NCI-H510A treated with DMSO at 0.1 percent for 48 hours (cell line): Measurements from ENCODE around the gene C9orf50.

Source experiments
- DNase-seq: peaks from one replicate; lab custom pipeline; 2025; lab: John Stamatoyannopoulos, UW

The C9orf50 gene

DNA sequence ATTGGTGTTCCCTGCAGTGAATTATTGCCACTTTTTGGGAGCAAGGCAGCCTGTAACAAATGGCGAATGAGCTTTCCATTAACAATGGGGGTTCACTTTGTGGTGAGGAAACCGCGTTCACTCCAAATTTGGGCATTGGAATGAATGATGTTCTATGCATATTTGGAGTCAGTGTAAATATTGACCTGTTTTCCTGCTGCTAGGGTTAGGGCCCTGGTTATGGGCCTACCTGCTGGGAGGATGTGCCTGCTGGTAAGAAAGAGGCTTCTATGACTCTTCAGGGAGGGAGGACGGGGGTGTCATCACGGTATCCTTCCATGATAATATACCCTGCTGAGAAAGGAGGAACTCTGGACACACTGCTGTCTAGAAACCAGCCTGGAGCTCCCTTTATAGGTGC is 29.0 kb downstream of the C9orf50 start:
- no peak for DNase-seq

DNA sequence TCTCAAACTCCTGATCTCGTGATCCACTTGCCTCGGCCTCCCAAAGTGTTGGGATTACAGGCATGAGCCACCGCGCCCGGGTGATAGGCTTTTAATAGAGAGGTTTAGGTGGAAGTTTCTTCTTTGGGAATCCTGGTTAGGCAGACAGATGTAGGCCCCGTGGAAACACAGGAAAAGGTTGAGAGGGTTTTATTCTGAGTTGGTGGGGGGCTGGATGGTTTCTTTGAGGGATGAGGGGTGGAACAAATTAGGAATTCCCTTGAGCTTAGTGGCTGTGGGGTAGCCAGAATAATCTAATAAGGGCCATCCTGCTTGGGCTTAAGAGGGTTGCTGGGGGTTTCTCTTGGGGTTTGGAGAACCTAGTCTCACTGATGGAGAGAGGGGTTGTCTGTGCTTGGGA is 30.4 kb downstream of the C9orf50 start:
- DNase-seq: no peak

DNA sequence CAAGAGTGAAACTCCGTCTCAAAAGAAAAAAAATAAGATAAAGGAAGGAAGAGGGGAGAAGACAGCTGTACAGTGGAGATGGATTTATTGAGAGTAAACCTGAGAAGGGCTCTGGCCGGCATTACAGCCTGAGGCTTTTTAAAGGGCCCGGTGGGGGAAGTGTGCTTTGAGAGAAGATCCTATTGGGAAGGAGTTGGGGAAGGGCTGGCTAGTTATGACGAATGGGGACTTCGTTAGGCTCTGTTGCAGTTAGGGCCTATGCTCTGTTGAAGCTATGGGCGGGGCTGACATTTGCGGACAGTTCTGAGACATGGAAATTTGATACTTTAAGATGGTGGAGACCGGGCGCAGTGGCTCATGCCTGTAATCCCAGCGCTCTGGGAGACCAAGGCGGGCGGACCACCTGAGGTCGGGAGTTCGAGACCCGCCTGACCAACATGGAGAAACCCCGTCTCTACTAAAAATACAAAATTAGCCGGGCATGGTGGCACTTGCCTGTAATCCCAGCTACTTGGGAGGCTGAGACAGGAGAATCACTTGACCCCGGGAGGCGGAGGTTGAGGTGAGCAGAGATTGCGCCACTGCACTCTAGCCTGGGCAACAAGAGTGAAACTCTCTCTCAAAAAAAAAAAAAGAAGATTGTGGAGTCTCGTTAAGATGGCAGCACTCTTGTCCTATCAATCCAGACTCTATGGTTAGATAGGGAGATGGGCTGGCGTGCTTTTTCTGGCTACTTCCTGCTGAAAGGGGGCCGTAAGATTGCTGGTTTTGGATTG is 33.2 kb downstream of the C9orf50 start:
- peak; percentile 92 for DNase-seq

DNA sequence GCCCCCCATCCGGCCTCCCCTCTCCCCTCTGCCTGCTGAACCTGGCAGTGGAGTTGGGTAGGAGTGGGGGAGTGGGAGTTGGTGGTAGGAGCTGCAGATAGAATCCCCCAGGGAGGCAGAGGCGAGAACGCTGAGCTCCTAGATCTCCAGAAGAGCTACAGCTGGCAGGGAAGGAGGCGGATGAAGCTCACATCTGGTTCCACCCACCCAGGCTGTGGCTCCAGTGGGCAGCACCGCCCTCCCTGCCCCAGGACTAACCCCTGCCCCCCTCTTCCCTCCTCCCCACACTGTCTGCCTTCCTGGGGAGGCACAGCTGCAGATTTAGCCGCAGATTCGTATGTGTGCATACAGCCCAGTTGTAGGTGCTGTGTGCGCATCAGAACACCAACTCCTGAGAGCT is 34.2 kb downstream of the C9orf50 start:
- no peak for DNase-seq

DNA sequence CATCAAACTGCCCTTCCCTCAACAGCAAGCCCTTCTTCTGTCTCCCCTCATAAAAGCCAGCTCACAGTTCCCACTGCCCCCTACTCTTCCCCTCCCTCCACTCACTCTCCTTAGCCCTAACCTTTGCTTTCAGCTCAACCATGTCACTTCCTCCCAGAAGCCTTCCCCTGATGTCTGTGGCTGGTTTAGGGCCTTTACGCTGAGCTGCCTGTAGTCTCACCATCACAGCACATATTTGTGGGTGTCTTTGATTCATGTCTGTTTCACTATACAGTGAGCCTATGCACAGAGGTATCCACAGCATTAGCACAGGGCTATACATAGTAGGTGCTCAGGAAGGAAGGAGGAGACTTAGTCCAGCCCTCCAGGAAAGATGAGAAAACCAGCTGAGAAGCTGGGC is 34.7 kb downstream of the C9orf50 start:
- DNase-seq: no peak

DNA sequence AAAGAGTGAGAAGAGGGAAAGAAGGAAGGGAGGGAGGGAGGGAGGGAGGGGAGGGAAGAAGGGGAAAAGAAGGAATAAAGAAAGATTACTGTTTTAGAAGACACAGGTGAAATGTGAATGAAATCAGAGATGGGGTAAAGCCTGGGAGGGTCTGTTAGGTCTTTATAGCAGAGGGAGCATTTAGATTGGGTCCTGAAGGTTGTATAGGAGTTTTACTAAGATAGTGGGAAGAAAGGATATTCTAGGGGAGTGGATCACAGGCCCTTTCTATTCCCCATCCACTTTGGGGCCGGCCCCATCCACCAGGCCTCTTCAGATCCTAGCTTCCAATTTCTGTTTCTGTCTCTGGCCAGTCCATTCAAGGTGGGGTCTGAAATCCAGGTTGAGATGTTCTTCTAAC is 35.5 kb downstream of the C9orf50 start:
- DNase-seq: no peak

DNA sequence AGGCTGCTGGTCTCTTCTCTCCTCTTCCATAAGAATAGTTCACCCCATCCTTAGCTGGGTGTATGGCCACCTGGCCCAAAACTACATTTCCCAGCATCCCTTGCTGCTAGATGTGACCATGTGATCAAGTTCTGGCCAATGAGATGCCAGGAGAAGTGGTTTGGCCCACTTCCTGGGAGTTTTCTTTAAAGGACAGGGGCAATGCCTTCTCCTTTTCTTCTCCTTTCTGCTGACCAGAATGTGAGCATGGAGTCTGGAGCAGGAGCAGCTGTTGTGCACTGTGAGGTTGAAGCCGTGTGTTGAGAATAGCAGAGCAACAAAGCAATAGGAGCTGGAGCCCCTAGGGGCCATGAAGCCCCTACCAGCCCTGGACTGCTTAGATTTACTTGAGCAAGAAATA is 36.8 kb downstream of the C9orf50 start:
- DNase-seq: peak; percentile 32

DNA sequence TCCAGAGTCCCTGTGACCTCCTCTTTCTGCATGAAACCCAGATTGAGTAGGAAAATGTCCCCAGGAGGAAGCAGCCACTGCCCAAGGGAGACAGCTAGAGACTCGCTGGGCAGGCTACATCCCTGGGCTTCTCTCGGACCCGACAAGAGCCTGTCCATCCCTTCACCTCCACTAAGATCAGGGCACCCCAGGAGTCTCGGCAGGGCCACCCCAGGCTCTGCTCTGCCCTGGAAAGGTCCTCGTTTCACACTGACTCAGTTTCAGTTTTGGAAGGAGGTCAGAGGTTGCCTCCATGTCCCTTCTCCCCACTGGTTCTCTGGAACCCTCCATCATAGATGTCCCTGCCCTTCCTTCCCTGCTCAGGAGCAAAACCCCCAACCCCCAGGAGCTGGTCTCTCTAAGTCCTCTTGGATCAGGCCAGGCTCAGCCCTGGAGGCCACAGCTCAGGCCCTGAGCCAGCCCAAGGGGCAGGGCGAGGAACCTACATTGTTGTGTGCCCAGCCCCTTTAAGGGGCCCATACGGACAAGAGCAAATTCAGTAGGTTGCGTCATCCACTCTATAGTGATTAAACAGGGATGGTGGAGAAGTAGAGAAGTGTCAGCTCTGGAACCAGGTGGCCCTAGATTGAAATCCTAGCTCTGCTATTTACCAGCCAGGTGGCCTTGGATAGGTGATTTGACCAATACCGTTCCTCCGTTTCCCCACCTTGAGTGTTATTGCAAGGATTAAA is 37.4 kb downstream of the C9orf50 start:
- DNase-seq: peak; percentile 15

DNA sequence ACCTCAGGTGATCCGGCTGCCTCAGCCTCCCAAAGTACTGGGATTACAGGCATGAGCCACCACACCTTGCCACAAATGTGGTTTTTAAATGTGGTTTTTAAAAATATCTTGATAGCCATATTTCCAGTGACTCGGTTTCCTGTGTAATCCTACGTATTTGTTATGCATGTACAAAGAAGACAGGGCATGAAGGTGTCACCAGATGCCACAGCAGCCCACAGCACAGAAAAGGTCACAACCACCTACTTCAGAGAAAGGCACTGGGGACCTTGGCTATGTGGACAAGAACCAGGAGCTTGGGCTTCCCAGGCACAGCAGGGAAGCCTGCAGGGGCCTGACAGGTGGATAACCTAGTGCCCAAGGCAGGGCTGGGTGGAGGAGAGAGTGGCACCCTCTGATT is 38.0 kb downstream of the C9orf50 start:
- DNase-seq: no peak

DNA sequence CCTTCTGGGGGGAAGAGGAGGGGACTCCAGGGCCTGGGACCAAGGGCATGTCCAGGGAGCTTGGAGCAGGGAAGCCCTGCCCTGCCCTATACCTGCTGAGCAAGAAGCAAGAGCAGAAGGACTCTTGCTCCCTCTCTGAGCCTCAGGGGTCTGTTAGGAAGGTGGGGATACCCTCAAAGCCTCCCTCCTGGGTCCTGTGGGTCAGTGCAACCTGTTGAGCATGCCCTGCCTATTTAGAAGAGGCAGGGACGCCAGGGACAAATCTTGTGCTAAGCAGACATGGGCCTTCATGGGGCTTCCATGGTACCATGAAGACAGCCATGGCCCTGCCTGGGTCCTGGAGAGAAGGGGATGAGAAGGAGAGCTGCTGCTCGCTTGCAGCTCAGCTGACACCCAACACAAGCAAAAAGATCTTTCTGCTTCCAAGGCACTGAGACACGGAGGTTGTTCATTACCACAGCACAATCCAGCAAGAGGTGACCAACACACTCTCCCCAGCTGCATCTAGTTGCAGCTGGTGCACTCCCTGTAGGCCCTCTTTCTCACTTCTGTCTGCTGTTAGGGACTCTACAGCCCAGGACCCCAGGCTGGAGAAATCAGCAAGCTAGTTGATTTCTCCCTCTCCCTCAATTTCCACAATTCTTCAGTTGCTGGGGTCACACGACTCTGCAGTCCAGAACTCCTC is 39.3 kb downstream of the C9orf50 start:
- no peak for DNase-seq

DNA sequence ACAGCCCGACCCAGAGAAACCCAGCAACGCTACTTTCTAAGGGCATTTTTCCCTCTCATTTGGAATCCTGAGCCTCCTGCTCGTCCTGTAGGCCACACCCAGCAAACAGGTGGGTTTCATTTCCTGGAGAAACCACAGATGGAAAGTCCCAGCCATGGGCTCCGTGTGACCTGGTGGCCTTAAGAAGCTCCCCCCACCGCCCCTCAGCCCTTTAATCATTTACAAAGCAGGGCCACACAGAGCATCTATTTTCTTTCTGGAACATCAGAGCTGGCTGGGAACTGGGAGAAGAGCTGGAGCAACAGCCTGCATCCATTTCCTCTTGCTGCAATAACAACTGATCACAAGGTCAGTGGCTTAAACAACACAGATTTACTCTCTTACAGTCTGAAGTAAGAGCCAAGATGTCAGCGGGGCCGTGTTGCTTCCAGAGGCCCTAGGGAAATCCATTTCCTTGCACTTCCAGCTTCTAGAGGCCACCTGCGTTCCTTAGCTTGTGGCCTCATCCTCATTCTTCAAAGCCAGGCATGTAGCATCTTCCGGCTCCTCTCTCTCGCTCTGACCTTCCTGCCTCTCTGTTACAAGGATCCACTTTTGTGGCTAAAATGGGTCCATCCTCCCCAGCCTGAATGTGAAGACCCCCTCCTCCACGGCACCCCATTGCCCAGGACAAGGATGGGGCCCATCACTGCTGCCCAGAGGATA is 40.5 kb downstream of the C9orf50 start:
- no peak for DNase-seq

DNA sequence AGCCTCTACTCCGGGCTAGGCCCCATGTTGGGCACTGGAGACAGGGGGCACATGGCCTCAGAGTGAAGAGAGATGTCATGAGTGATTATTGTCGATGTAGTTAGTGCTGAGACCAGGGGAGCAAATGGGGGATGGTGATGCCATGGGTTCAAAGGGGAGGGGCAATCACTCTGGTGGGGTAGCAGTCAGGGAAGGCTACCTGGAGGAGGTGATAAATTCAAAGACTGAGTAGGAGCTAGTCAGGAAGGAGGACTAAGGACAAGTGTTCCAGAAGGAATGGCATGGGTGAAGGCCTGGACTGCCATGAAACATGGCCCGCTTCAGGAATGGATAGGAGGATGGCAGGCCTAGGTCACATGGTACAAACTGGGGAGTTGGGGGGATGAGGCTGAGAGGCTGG is 41.6 kb downstream of the C9orf50 start:
- no peak for DNase-seq

DNA sequence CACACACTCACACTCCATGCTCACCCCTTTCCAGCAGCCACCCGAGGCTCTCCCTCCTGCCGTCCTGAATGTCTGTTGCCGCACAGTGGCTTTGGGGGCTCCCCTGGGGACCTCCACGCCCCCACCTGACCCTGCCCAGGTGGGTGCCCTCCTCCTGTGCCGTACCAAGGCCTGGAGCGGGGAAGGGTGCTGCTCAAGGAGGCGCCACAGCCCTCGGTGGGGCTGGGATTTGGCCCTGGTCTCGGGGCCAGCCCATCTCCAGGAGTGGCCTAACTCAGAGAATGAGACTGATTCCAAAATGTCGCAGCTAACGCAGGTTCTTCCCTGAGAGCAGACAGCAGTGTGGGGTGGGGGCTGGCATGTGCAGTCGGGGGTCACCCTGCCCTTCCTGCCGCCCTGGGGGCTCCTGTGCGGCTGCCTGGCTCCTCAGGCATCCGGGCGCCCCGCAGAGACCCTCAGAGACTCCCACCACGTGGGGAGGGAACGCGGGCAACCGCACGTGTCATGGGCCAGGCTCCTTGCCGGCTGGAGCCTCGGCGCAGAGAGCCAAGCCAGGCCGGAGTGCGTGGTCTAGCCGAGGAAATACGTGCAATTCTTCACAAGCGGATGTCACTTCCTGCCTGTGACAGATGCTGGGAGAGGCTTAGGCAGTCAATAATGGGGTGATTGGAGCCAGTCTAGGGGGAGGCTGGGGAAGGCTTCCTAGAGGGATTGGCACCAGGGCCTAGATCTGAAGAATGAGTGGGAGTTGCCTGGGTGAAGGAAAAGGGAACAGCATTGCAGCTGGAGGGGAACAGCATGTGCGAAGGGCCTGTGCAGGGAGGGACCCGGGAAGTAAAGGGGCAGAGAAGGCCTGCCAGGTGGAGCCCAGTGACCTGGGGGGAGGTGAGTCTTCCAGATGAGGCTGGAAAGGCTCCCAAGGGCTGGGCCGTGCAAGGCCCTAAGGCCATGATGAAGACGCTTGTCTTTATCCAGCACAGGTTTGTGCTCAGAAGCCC is 44.1 kb downstream of the C9orf50 start:
- DNase-seq: no peak

DNA sequence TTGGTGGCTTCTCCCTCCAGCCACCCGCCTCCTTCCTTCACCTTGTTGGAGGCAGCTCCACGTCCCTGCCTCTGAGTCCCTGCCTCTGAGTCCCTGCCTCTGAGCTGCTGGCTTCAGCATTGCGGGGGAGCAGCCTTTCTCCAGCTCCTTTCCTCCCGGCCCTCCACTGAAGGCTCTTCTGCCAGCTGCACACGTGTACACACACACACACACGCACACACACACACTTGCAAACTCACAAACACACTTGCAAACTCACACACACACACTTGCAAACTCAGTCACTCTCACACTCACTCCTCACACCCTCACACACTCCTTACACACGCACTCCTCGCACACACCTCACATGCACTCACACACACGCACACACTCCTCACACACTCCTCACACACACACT is 45.1 kb downstream of the C9orf50 start:
- no peak for DNase-seq

DNA sequence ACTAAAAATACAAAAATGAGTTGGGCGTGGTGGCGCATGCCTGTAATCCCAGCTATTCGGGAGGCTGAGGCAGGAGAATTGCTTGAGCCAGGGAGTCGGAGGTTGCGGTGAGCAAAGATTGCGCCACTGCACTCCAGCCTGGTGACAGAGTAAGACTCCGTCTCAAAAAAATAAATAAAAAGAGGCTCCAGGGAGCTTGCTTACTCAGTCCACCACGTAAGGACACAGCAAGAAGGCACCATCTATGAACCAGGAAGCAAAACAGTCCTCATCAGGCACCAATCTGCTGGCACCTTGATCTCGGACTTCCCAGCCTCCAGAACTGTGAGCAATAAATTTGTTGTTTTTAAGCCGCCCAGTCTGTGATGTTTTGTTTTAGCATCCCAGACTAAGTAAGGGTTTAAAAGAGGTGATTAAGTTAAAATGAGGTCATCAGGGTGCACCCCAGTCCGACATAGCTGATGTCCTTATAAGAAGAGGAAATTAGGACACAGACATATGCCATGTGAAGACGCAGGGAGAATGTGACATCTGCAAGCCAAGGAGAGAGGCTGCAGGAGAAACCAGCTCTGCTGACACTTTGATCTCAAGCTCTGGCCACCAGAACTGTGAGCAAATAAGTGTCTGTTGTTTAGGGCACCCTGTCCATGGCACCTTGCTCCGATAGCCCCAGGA is 45.9 kb downstream of the C9orf50 start:
- DNase-seq: no peak

DNA sequence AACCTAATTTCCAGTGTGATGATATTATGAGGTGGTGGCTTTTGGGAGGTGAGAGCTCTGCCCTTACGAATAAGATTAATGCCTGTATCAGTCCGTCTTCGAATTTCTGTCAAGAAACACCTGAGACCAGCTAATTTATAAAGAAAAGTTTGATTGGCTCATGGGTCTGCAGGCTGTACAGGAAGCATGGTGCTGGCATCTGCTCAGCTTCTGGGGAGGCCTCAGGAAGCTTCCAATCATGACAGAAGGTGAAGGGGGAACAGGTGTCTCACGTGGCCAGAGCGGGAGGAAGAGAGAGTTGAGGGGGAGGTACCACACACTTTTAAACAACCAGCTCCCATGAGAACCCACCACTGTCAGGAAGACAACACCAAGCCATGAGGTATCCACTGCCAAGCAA is 46.9 kb downstream of the C9orf50 start:
- DNase-seq: no peak

DNA sequence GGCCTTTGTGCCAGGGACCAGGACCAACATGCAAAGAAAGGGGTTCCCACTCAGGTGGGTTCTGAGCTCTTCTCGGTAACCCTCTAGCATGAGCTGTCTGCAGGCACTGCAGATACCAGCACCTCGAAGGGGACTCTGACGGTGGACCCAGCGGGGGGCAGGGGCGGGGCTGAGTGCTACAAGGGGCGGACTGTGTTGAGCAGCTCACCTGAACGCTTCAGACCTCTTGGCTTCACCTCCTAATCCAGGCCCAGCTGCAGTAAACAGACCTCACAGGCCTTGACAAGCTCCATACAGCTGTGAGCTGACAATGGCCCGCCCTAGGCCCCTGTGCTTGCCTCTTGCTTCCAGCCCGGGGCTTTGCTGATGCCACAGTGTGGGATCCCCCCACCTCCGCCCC is 48.4 kb downstream of the C9orf50 start:
- no peak for DNase-seq

DNA sequence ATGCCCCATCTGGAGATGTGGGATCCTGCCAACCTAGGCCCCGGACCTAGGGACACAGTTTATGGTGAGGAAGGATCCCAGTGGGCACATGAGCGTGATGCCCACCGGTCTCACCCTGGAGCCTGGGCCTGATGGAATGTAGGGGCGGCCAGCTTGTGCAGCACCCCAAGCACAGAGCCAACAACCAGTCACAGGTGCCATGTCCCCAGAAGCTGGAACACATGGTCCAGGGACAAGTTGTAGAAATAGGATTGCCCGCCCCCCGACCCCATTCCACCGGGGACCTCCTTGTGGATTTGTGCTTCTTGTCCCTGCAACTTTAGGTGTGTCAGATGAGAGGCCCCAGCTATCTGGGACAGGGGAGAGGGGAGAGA is 48.9 kb downstream of the C9orf50 start:
- no peak for DNase-seq

DNA sequence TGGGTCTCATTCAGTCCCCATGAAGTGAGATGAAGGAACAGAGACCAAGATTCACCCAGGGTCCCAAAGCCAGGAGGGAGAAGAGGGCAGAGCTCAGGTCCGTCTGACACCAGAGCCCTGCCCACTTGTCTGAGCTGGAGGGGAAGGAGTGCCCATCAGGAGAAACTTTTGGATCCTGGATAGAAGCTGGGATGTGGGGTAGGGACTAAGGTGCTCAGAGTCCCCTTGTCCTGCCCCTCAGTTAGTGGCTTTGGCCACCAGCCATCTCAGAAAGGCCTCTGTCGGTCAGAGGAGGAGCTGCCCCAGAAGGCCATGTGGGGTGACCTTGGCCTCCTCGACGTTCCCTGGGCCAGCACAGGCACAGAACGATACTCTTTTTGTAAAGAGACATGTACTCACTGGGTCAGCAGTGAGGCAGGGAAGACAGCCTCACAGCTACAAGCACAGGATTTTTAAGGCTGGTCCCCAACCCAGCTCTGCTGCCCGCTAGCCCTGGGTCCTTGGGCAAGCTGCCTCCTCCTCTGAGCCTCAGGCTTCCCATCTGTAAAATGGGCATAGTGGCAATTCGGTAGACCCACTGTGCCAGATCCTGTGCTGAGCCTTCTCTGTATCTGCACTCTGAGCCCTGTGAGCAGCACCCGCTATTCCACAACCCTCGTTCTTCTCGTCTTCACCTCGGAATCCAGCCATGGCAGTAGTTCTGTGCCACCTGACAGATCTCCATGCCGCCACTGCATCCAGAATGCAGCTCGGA is 49.4 kb downstream of the C9orf50 start:
- DNase-seq: no peak
